ENCODE results near the gene IGSF6. TPM values are rescaled to one million over a fixed set of nuclear protein-coding genes. Genes with fewer than 3 reads are reported as not detected.

Gene IGSF6
- total and polyA plus RNA-seq, 2 of the 8 experiments (the other 6 are each of a cell fraction or from before 2014, with no cell fraction given): not detected

DNA sequence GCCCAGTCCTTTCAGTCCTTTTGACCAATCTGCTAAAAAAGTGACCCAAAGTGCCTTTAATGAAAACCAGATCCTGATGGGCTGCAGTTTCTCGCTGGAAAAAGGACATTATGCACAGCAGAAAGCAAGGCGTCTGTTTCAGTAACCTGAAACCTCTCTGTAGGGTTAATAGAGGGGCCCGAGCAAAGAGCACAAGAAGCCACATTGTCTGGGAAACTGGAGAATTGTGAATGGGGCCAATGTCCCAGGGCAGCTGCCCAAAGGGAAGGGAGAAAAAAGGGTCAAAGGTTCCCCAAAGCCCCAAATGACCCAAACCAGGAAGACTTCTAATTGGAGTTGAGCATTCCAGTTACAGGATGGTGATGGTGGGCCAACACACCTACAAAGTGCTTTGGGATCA lies 14.4 kb upstream of the IGSF6 start:
- no peak overlapping the region for H4K5ac ChIP-seq (ENCODE audit: insufficient read length, low read depth, low read length)
- no peak overlapping the region for H3K4ac ChIP-seq (replicated peaks; ENCODE audit: insufficient read length, low read depth, low read length)
- H3K36me3 ChIP-seq (ENCODE audit: control insufficient read depth in 2 of 4, insufficient read depth in 4 of 4, low read length in 3 of 4): no peaks in the 10 kb centered on the region
- no peak overlapping the region for H3K9ac ChIP-seq (replicated peaks in 1 of 4; ENCODE audit: extremely low read depth in 1 of 4, low read depth in 3 of 4, low read length in 3 of 4)
- H3K27ac ChIP-seq (ENCODE audit: low read depth, low read length): no peak overlapping the region
- H3K79me2 ChIP-seq (ENCODE audit: control insufficient read depth in 1 of 2, insufficient read depth in 2 of 2, low read length in 2 of 2): no peaks in the 10 kb centered on the region
- H4K8ac ChIP-seq (ENCODE audit: extremely low read depth, insufficient read depth, low read length): no peak overlapping the region
- H3K27me3 ChIP-seq (replicated peaks in 1 of 4; ENCODE audit: control insufficient read depth in 3 of 4, extremely low read depth in 1 of 4, insufficient read depth in 3 of 4, low read length in 3 of 4): no peaks in the 10 kb centered on the region
- H2BK15ac ChIP-seq (ENCODE audit: low read length): no peak overlapping the region
- WGBS, 2 experiments (ENCODE audit: extremely low coverage in 1 of 2, insufficient coverage in 1 of 2, insufficient read length in 1 of 2, insufficient replicate concordance in 2 of 2, low coverage in 1 of 2, low lambda C conversion rate in 2 of 2, missing lambda C conversion rate in 1 of 2): 38% methylated on average over 3 of the region's 3 CpGs; no CpG with 5 or more reads in 1 of the 2 experiments
- CTCF ChIA-PET (ENCODE audit: partially characterized antibody): interaction anchor here (1.0 to 3.2 kb wide), 3 partner anchors 9 to 34 kb away, joined by 3 to 13 read pairs (median 6); no protein-coding TSS in a partner anchor
- H3K23me2 ChIP-seq (ENCODE audit: low read depth, low read length): no peaks in the 10 kb centered on the region; the same call in 1 of the 2 replicates
- H2AFZ ChIP-seq (ENCODE audit: low read length): peak overlapping the region; percentile 89
- H3K56ac ChIP-seq (replicated peaks; ENCODE audit: insufficient read length, low read depth, low read length): no peak overlapping the region
- no peak overlapping the region for H3K18ac ChIP-seq (ENCODE audit: extremely low read depth, low read length)
- FAIRE-seq (no peak), DNase-seq (ENCODE audit: low read depth in 1 of 2, low spot score in 2 of 2) (no peak)
- H3K9me3 ChIP-seq (ENCODE audit: insufficient read depth in 2 of 2, low read depth in 1 of 2, low read length in 1 of 2): no peaks in the 10 kb centered on the region
- H4K91ac ChIP-seq (replicated peaks; ENCODE audit: insufficient read length, low read length): no peak overlapping the region
- H4K20me1 ChIP-seq (replicated peaks in 1 of 2; ENCODE audit: control insufficient read depth in 1 of 2, insufficient read depth in 2 of 2, low read length in 2 of 2): no peaks in the 10 kb centered on the region
- peak overlapping the region; percentile 49; the same call in 1 of the 2 replicates for H2BK5ac ChIP-seq (ENCODE audit: low read depth, low read length)
- H3K79me1 ChIP-seq (ENCODE audit: low read depth, low read length): no peaks in the 10 kb centered on the region
- POLR2A ChIA-PET (ENCODE audit: partially characterized antibody): interaction anchor here (0.7 kb wide), 1 partner anchor 1290 kb away, joined by 4 read pairs; no protein-coding TSS in a partner anchor
- no peak overlapping the region for H2BK120ac ChIP-seq (replicated peaks; ENCODE audit: low read depth, low read length)
- H3K4me3 ChIP-seq (ENCODE audit: extremely low read depth in 1 of 4, insufficient read depth in 2 of 4, low read depth in 3 of 4, low read length in 4 of 4): no peak overlapping the region
- H2BK20ac ChIP-seq (ENCODE audit: low read length): no peak overlapping the region
- peaks cover 0 to 9% (median 2%) of the 10 kb centered on the region in 4 experiments; a peak in 4 of 7 replicates for H3K4me1 ChIP-seq (replicated peaks in 1 of 4; ENCODE audit: control insufficient read depth in 3 of 4, insufficient read depth in 4 of 4, low read length in 3 of 4)
- H3K14ac ChIP-seq (ENCODE audit: insufficient read length): no peak overlapping the region
- no peak overlapping the region for H2BK12ac ChIP-seq (ENCODE audit: low read depth, low read length)
- H2AK5ac ChIP-seq (ENCODE audit: low read depth, low read length): no peak overlapping the region
- H3K23ac ChIP-seq (ENCODE audit: insufficient read length): no peak overlapping the region
- H3K4me2 ChIP-seq (ENCODE audit: insufficient read depth in 1 of 2, low read depth in 2 of 2, low read length in 2 of 2): peak overlapping the region; percentile 8 to 31; a peak in 2 of 4 replicates
- TF ChIP-seq POU5F1 (IDR thresholded peaks at IDR 0.05; ENCODE audit: low read depth, low read length): no peak
- TF ChIP-seq CEBPB (IDR thresholded peaks at IDR 0.05; ENCODE audit: low read depth, low read length): no peak
- no peak for TF ChIP-seq KDM1A (IDR thresholded peaks at IDR 0.05; ENCODE audit: borderline replicate concordance, low read length)
- TF ChIP-seq SP4 (IDR thresholded peaks at IDR 0.05; ENCODE audit: low read length): no peak
- TF ChIP-seq, protein P1, sequence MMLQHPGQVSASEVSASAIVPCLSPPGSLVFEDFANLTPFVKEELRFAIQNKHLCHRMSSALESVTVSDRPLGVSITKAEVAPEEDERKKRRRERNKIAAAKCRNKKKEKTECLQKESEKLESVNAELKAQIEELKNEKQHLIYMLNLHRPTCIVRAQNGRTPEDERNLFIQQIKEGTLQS (IDR thresholded peaks at IDR 0.05; ENCODE audit: insufficient read depth, low read depth, low read length): no peak
- TF ChIP-seq CBX8 (IDR thresholded peaks at IDR 0.05; ENCODE audit: borderline replicate concordance, low read depth, low read length): no peak
- no peak for TF ChIP-seq NANOG (IDR thresholded peaks at IDR 0.05; ENCODE audit: insufficient read depth, low read depth, low read length, poor library complexity, severe bottlenecking)
- no peak for TF ChIP-seq CHD1 (IDR thresholded peaks at IDR 0.05; ENCODE audit: low read depth, low read length)
- no peak for TF ChIP-seq ZNF274 (IDR thresholded peaks at IDR 0.05; ENCODE audit: borderline replicate concordance, extremely low read depth, low read length)
- TF ChIP-seq RAD21 (IDR thresholded peaks at IDR 0.05 in 1 of 2, conservative IDR thresholded peaks at IDR 0.05 in 1 of 2; ENCODE audit: low read depth in 2 of 2, low read length in 2 of 2): no peak
- TF ChIP-seq RNF2 (IDR thresholded peaks at IDR 0.05; ENCODE audit: borderline replicate concordance, low read depth, low read length, missing control alignments, poor library complexity, severe bottlenecking): no peak
- TF ChIP-seq JUN (IDR thresholded peaks at IDR 0.05; ENCODE audit: low read depth, low read length): no peak
- no peak for TF ChIP-seq EZH2 (IDR thresholded peaks at IDR 0.05; ENCODE audit: low read depth, low read length, severe bottlenecking)
